C4-2B (cell line): ENCODE data around the gene KCNQ5.

ENCODE experiments used
- H3K27ac ChIP-seq: fragments of 450-650 bp; 2 replicates; pipeline ENCODE4 v1.5.1; 2017
- CTCF ChIP-seq: fragments of 450-650 bp; conservative IDR thresholded peaks from 2 replicates; pipeline ENCODE4 v1.5.1; 2017; ENCODE audit warnings: mild to moderate bottlenecking
- ZFX ChIP-seq: fragments of 450-650 bp; IDR thresholded peaks from 2 replicates; pipeline ENCODE4 v1.6.1; 2017

KCNQ5 gene

GRCh38 chr6:73078908-73079610, 457.2 kb downstream of the KCNQ5 start:
- no peak overlapping the region for H3K27ac ChIP-seq
- TF ChIP-seq CTCF (no peak), ZFX (no peak)

- TF ChIP-seq CTCF (no peak), ZFX (no peak)
- H3K27ac ChIP-seq = no peak overlapping the region
Measured at GRCh38 chr6:73079611-73079955, 457.7 kb downstream of the KCNQ5 start.

GRCh38 chr6:73079978-73080377, 458.1 kb downstream of the KCNQ5 start:
- H3K27ac ChIP-seq = no peak overlapping the region
- TF ChIP-seq ZFX (no peak), CTCF (no peak)

GRCh38 chr6:73081955-73082354, 460.1 kb downstream of the KCNQ5 start:
- no peak for TF ChIP-seq CTCF
- TF ChIP-seq ZFX = no peak
- no peak overlapping the region for H3K27ac ChIP-seq

- TF ChIP-seq ZFX (no peak), CTCF (no peak)
- H3K27ac ChIP-seq = no peak overlapping the region
Measured at GRCh38 chr6:73083886-73084285, 462.0 kb downstream of the KCNQ5 start.

GRCh38 chr6:73085443-73085871, 463.6 kb downstream of the KCNQ5 start:
- no peak for TF ChIP-seq ZFX
- no peak overlapping the region for H3K27ac ChIP-seq

GRCh38 chr6:73086726-73087125, 464.9 kb downstream of the KCNQ5 start:
- H3K27ac ChIP-seq = no peak overlapping the region

More at GRCh38 chr6:73086726-73087125, 464.9 kb downstream of the KCNQ5 start:
- TF ChIP-seq CTCF (no peak), ZFX (no peak)
